Activated CD4-positive, alpha-beta memory T cell treated with anti-CD3 and anti-CD28 coated beads for 36 hours (primary cell): ENCODE results near the gene PCNX1. TPM values are rescaled to one million over a fixed set of nuclear protein-coding genes. Genes with fewer than 3 reads are reported as not detected.
A peak's percentile ranks its signal among the peaks of the same experiment; 100 is the strongest.
"Not testable (repeated sequence)": the region's sequence is repeated elsewhere in the genome, so short reads cannot be mapped to it uniquely, and the experiment has no call there.

Experiments
- CTCF ChIA-PET: fragments of 350-600 bp; sonication (Branson Sonifier 250); formaldehyde crosslinking; loops from one replicate; lab custom pipeline; 2021; ENCODE audit warnings: antibody characterized with exemption, inconsistent platforms; lab: Charles Lee
- POLR2A ChIA-PET: fragments of 350-600 bp; sonication (Branson Sonifier 250); formaldehyde crosslinking; loops from one replicate; lab custom pipeline; 2021; ENCODE audit warnings: antibody characterized with exemption; lab: Charles Lee
- DNase-seq: peaks from one replicate; pipeline ENCODE4 v3.0.0-alpha.2; 2020
- H3K27ac Mint-ChIP-seq: one replicate; pipeline ENCODE4 v1.8.0; 2021; ENCODE audit warnings: mixed read lengths
- H3K27me3 Mint-ChIP-seq: one replicate; pipeline ENCODE4 v1.8.0; 2021; ENCODE audit warnings: mixed read lengths
- H3K36me3 Mint-ChIP-seq: one replicate; pipeline ENCODE4 v1.8.0; 2021; ENCODE audit warnings: mixed read lengths
- H3K4me1 Mint-ChIP-seq: one replicate; pipeline ENCODE4 v1.8.0; 2021; ENCODE audit warnings: low read depth, mixed read lengths
- H3K4me3 Mint-ChIP-seq: one replicate; pipeline ENCODE4 v1.8.0; 2021; ENCODE audit warnings: mild to moderate bottlenecking, mixed read lengths
- H3K9me3 Mint-ChIP-seq: one replicate; pipeline ENCODE4 v1.8.0; 2021; ENCODE audit warnings: mixed read lengths
- intact Hi-C: fragments of 100-400 bp; cut with micrococcal nuclease; formaldehyde crosslinking; loops from one replicate; pipeline ENCODE4 v1.15.1; 2023
- total RNA-seq, 2 experiments: library from RNA; stranded (reverse); gene quantifications; one replicate each; pipeline ENCODE4 v1.2.3, GENCODE V29; 2021

The PCNX1 gene
- total RNA-seq: 10 to 100 TPM; 39.2 to 44.4 TPM

DNA sequence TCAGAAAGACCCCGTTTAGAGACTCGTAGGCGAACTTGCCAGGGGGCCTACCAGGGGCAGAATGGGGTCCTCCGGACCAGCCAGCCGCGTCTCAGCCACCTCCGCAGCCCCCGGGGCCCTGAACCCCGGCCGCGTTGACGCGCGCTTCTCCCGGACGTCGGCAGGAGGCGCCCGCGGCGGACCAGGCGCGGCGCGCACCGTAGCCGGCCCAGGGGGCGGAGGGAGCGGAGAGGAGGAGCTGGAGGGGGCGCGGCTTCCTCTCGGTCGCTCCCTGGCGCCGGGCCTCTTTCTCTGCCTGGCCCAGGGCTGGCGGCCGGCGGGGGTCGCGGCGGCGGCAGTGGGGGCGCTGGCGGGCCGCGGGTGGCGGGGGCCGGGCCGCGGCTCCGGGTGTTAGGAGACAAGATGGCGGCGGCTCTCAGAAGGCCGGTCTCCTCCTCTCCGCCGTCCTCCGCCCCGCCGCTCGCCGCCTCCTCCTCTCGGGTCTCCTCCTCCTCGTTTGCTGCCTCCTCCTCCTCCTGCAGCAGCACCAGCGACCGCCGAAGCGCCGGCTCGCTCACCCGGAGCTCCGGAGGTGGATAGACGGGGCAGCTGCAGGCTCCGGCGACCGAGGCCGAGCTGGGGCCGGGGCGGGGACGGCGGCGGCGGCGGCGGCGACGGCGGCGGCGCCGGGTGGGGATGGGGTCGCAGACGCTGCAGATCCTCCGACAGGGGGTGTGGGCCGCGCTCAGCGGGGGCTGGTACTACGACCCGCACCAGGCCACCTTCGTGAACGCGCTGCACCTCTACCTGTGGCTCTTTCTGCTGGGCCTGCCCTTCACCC is at the start of gene PCNX1:
Gene PCNX1, plus strand, starts transcription at position 284 of the 820 bp plus-strand sequence. Its CDS starts 392 bp downstream, at position 676.
- Mint-ChIP-seq H3K36me3 (peaks cover 10% of the 10 kb centered on the region), H3K9me3 (no peaks in the 10 kb centered on the region), H3K4me3 (peak within 1 kb of the TSS; percentile 97), H3K27me3 (no peaks in the 10 kb centered on the region), H3K27ac (peak within 1 kb of the TSS; percentile 86), H3K4me1 (peaks cover 72% of the 10 kb centered on the region)
- intact Hi-C loops: loop anchor here (1.0 to 10.0 kb wide), 4 partner anchors 35 to 1143 kb away; partner anchors contain the start of gene SRSF5
- peak; percentile 90 for DNase-seq
- ChIA-PET POLR2A (interaction anchor here (0.7 to 2.7 kb wide), 10 partner anchors 10 to 98 kb away, joined by 3 to 31 read pairs (median 4); partner anchors contain the start of gene MAP3K9), CTCF (interaction anchor here (0.6 to 9.4 kb wide), 40 partner anchors 8 to 211 kb away, joined by 3 to 199 read pairs (median 5); partner anchors contain the start of gene MAP3K9)

DNA sequence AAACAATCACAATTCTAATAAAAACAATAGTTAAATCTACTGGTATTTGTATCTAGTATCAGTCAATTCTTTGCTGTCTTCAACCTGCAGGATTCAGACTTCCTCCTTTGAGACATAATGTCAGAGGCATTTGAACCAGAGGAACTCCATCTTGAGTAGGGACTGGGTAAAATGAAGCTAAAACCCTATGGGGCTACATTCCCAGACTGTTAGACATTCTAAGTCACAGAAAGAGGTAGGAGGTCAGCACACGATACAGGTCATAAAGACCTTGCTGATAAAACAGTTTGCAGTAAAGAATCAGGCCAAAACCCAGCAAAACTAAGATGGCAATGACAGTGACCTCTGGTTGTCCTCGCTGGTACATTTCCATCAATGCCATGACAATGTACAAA is 49.8 kb upstream of the PCNX1 start:
- no peak for DNase-seq
- H3K9me3 Mint-ChIP-seq: no peaks in the 10 kb centered on the region
- no peaks in the 10 kb centered on the region for H3K27me3 Mint-ChIP-seq
- peaks cover 11% of the 10 kb centered on the region for H3K4me1 Mint-ChIP-seq
- POLR2A ChIA-PET: interaction anchor here (1.1 kb wide), 1 partner anchor 14 kb away, joined by 3 read pairs; no protein-coding TSS in a partner anchor
- intact Hi-C loops: loop anchor here (1.0 to 2.0 kb wide), 2 partner anchors 29 to 35 kb away; no protein-coding TSS in a partner anchor
- H3K27ac Mint-ChIP-seq: no peak overlapping the region
- no peak overlapping the region for H3K4me3 Mint-ChIP-seq
- no peaks in the 10 kb centered on the region for H3K36me3 Mint-ChIP-seq
- CTCF ChIA-PET: no interaction called here

DNA sequence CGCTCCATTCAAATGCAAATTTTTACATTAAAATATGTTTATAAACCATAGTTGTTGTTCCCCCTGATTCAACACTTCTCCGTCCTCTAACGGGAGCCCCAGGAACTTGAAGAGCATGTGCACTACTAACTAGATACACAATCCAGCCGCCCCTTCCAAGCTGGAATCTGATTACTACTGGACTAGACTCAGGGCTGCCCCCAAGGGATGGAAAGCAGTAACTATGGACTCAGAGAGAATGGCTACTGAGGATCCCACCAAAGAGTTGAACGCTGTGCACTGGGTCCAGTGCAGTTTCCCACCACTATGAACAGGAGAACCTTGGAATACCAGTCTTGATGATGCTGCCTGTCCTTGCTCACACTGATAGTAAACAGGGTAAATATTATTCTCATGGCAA is 48.6 kb upstream of the PCNX1 start:
- Mint-ChIP-seq H3K4me1 (peaks cover 11% of the 10 kb centered on the region), H3K9me3 (no peaks in the 10 kb centered on the region), H3K4me3 (no peak overlapping the region), H3K27me3 (no peaks in the 10 kb centered on the region), H3K27ac (no peak overlapping the region), H3K36me3 (no peaks in the 10 kb centered on the region)
- DNase-seq: no peak
- CTCF ChIA-PET: no interaction called here
- intact Hi-C loops: no loop called here
- POLR2A ChIA-PET: no interaction called here

DNA sequence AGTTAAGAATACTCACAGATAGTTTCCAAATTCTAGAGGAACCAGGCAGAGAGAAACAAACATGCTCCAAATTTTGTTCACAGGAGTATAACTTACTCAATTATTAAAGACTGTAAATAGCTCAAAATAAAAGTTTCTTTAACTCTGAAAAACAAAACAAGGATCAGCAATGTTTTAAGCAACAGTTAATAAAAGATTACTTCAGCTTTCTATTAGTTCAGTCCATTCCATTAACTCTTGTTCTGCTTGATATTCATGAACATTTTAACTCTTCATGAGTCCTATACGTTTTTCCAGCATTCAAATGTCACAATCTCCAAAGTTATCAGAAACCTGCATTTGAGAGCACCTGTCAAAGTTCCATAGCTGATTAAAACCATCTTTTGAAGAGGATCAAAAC is 40.3 kb upstream of the PCNX1 start:
- H3K9me3 Mint-ChIP-seq: peaks cover 18% of the 10 kb centered on the region
- POLR2A ChIA-PET, DNase-seq, intact Hi-C loops, H3K27ac Mint-ChIP-seq, H3K4me1 Mint-ChIP-seq, H3K36me3 Mint-ChIP-seq, H3K4me3 Mint-ChIP-seq, H3K27me3 Mint-ChIP-seq: not testable (repeated sequence)
- CTCF ChIA-PET: interaction anchor here (0.6 kb wide), 1 partner anchor 8 kb away, joined by 5 read pairs; no protein-coding TSS in a partner anchor

DNA sequence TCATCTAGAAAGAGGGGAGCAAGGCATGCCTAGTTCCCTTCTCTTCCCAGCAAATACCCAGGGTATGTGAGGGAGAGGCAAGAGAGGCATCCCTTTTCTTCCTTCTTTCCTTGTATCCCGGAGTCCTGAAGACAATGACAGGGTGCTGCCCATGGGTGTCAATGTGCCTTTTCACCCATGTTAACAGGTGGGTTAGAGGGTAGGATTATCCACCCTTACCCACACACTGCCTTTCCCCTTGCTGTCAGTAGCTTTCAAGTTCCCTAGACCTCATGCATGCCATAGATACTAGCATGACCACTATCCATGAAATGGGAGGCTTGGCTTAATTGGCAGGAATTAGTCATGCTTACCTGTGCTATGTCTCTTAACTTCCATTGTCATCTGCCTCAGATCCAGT is 36.3 kb upstream of the PCNX1 start:
- Mint-ChIP-seq H3K36me3 (peaks cover 5% of the 10 kb centered on the region), H3K27me3 (no peaks in the 10 kb centered on the region), H3K9me3 (peaks cover 18% of the 10 kb centered on the region), H3K27ac (no peak overlapping the region), H3K4me3 (no peak overlapping the region), H3K4me1 (peaks cover 19% of the 10 kb centered on the region)
- no peak for DNase-seq
- ChIA-PET POLR2A (interaction anchor here (1.4 kb wide), 1 partner anchor 36 kb away, joined by 4 read pairs; the partner anchor contains the start of gene PCNX1), CTCF (interaction anchor here (1.1 to 2.6 kb wide), 4 partner anchors 36 to 102 kb away, joined by 5 to 10 read pairs (median 8); partner anchors contain the start of gene PCNX1)
- intact Hi-C loops: loop anchor here (5.0 kb wide), 1 partner anchor 36 kb away; the partner anchor contains the start of gene PCNX1

DNA sequence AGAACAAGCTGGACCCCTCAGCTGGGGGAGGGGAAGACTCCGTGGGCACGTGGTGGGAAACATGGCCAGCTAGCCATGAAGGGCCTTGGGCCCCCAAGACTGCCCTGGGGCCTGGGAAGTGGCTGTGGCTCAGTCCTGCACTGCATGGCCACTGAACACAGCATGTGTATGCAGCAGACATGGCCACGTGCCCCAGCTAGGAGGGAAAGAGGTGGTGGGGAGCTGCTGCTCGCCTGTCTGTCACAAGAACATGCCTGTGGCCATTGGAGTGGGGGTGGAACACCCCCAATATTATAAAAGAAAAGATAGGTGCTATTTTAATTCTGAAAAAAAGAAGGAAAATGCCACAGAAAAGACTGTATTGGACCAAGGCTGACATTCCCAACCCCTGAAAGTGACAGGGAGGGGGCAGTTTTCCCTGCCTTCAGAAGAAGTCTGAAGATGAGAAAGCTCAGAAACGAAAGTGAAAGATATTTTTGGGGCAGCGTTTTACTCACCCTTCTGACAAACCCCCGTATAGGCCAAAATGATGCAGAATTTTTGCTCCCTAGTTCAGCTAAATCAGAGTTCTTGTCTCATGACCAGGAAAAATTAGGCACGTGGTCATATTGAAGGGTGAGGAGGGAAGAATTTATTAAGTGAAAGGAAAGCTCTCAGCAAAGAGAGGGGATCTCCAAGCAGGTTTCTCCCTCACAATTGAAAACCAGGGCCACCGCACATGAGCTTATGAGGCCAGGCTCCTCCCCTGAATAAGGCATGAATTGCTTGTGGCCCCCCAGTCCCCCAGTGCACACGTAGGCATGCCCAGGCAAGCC is 35.2 kb upstream of the PCNX1 start:
- Mint-ChIP-seq H3K27ac (peak overlapping the region; percentile 26), H3K27me3 (no peaks in the 10 kb centered on the region), H3K36me3 (peaks cover 5% of the 10 kb centered on the region), H3K4me3 (peak overlapping the region; percentile 55), H3K4me1 (peaks cover 19% of the 10 kb centered on the region), H3K9me3 (peaks cover 15% of the 10 kb centered on the region)
- CTCF ChIA-PET: interaction anchor here (0.6 to 2.6 kb wide), 13 partner anchors 11 to 230 kb away, joined by 3 to 10 read pairs (median 4); partner anchors contain the start of gene PCNX1
- DNase-seq: peak; percentile 27
- POLR2A ChIA-PET: interaction anchor here (0.8 to 1.4 kb wide), 4 partner anchors 13 to 35 kb away, joined by 3 to 7 read pairs (median 4); partner anchors contain the start of gene PCNX1
- intact Hi-C loops: loop anchor here (5.0 kb wide), 1 partner anchor 35 kb away; the partner anchor contains the start of gene PCNX1

DNA sequence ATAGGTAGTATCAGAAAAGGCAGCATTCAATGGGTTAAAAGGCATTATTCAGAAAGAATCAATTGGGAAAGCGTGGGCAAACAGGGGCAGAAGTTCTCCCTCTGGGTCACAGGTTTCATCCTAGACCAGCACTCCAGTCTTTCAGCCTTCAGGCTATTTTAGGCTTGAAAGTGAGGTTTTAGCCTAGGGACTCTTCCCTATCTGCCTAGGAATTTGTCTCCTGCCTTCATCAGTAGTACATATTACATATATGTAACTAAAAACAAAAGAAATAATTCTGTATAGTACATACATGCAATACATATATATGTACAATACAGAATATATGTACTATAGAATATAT is 34.6 kb upstream of the PCNX1 start:
- Mint-ChIP-seq H3K27ac (peak overlapping the region; percentile 26), H3K27me3 (no peaks in the 10 kb centered on the region), H3K4me1 (peaks cover 19% of the 10 kb centered on the region), H3K4me3 (peak overlapping the region; percentile 55), H3K36me3 (peaks cover 5% of the 10 kb centered on the region), H3K9me3 (peaks cover 14% of the 10 kb centered on the region)
- CTCF ChIA-PET: interaction anchor here (0.8 to 2.6 kb wide), 12 partner anchors 11 to 98 kb away, joined by 3 to 10 read pairs (median 4); partner anchors contain the start of gene PCNX1
- POLR2A ChIA-PET: interaction anchor here (1.3 to 1.4 kb wide), 3 partner anchors 14 to 34 kb away, joined by 3 to 7 read pairs (median 4); partner anchors contain the start of gene PCNX1
- DNase-seq: no peak
- intact Hi-C loops: loop anchor here (5.0 kb wide), 1 partner anchor 35 kb away; the partner anchor contains the start of gene PCNX1

DNA sequence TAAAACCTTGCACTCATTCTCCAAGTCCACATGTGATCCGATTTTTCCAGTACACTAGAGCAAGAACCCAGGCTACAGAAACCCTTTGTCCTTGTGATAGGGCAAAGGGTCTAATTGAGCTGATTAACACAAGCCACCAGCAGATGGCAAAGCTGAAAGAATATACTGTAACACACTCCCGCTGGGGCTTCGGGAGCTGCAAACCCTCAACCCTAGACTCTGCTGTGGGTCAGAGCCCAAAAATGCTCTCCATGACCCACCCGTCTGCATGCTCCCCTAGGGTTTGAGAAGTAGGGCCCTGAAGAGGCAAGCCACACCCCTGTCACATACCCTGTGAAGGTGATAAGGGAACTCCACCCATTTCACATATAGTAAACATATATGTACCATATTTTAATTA is 33.6 kb upstream of the PCNX1 start:
- Mint-ChIP-seq H3K27me3 (no peaks in the 10 kb centered on the region), H3K4me1 (peaks cover 19% of the 10 kb centered on the region), H3K36me3 (peaks cover 5% of the 10 kb centered on the region), H3K4me3 (no peak overlapping the region), H3K27ac (no peak overlapping the region), H3K9me3 (peaks cover 12% of the 10 kb centered on the region)
- POLR2A ChIA-PET: no interaction called here
- intact Hi-C loops: loop anchor here (5.0 kb wide), 1 partner anchor 34 kb away; the partner anchor contains the start of gene PCNX1
- DNase-seq: no peak
- CTCF ChIA-PET: interaction anchor here (0.9 to 2.6 kb wide), 5 partner anchors 55 to 99 kb away, joined by 4 to 10 read pairs (median 6); no protein-coding TSS in a partner anchor

DNA sequence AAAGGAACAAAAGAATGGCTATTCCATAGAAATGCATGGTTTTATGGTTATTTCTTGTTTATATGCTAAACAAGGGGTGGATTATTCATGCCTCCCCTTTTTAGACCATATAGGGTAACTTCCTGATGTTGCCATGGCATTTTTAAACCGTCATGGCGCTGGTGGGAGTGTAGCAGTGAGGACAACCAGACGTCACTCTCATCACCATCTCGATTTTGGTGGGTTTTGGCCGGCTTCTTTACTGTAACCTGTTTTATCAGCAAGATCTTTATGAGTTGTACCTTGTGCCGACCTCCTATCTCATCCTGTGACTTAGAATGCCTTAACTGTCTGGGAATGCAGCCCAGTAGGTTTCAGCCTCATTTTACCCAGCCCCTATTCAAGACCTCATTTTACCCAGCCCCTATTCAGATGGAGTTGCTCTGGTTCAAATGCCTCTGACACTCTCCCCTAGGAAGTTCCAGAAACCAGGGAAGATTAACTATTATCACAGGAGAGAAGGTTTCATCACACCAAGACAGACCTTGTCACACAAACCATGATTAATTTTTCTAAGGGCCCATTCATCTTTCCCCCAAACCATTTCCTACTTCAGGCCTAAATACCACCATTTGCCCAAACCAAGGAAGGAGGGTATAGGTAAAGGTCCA is 31.3 kb upstream of the PCNX1 start:
- CTCF ChIA-PET: not testable (repeated sequence)

DNA sequence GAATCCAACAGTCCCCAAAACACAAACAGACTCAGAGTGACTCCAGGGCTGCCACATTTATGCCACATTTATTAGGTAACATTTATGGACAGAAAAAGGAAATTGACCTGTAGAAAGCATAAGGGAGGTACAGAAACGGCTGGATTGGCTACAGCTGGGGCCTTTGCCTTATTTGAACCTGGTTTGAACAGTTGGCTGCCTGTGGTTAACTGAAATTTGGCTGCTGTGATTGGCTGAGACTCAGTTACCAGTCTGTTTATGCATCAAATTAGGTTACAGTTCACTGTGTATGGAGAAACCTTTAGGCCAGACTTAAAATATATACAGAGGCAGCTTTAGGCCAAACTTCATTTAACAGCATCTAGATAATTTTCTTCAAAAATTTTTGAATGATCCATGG is 27.8 kb upstream of the PCNX1 start:
- Mint-ChIP-seq H3K4me1 (peaks cover 27% of the 10 kb centered on the region), H3K27ac (no peak overlapping the region), H3K4me3 (no peak overlapping the region), H3K27me3 (no peaks in the 10 kb centered on the region), H3K9me3 (no peaks in the 10 kb centered on the region), H3K36me3 (no peaks in the 10 kb centered on the region)
- POLR2A ChIA-PET: no interaction called here
- no peak for DNase-seq
- CTCF ChIA-PET: interaction anchor here (1.0 to 17.9 kb wide), 2 partner anchors 24 to 76 kb away, joined by 5 to 199 read pairs; partner anchors contain the start of gene PCNX1
- intact Hi-C loops: no loop called here

More for the DNA sequence above, 31.3 kb upstream of the PCNX1 start:
- DNase-seq, POLR2A ChIA-PET, H3K36me3 Mint-ChIP-seq, H3K27ac Mint-ChIP-seq, H3K9me3 Mint-ChIP-seq, intact Hi-C loops, H3K27me3 Mint-ChIP-seq, H3K4me3 Mint-ChIP-seq: not testable (repeated sequence)
- peaks cover 19% of the 10 kb centered on the region for H3K4me1 Mint-ChIP-seq

DNA sequence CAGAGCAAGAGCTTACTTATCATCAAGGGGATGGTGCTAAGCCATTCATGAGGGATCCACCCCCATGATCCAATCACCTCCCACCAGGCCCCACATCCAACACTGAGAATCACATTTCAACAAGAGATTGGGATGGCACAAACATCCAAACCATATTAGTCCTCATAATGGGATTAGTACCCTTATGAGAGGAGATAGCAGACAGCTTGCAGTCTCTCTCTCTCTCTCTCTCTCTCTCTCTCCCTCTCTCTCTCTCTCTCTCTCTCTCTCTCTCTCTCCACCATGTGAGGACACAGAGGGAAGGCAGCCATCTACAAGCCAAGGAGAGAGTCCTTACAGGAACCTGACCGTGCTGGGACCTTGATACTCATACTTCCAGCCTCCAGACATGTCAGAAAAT is 26.4 kb upstream of the PCNX1 start:
- H3K27ac Mint-ChIP-seq, H3K9me3 Mint-ChIP-seq, H3K27me3 Mint-ChIP-seq, DNase-seq, POLR2A ChIA-PET, H3K4me3 Mint-ChIP-seq, H3K36me3 Mint-ChIP-seq: not testable (repeated sequence)
- intact Hi-C loops: loop anchor here (10.0 kb wide), 4 partner anchors 226 to 1266 kb away; partner anchors contain the start of genes SIPA1L1 and SUSD6
- CTCF ChIA-PET: interaction anchor here (17.9 kb wide), 1 partner anchor 22 kb away, joined by 199 read pairs; the partner anchor contains the start of gene PCNX1
- H3K4me1 Mint-ChIP-seq: peaks cover 42% of the 10 kb centered on the region
